ENCODE data around the gene PCOLCE2. TPM values are rescaled to one million over a fixed set of nuclear protein-coding genes. Genes with fewer than 3 reads are reported as not detected.

PCOLCE2 gene
- total RNA-seq, 1 experiment from 2014 or later = 0.34 TPM

GRCh38 chr3:142934128-142934886, 45.4 kb upstream of the PCOLCE2 start:
- Mint-ChIP-seq H3K4me1 (ENCODE audit: low read depth, unreplicated experiment) (no peaks in the 10 kb centered on the region), H3K9me3 (ENCODE audit: unreplicated experiment) (no peaks in the 10 kb centered on the region), H3K27me3 (ENCODE audit: insufficient read depth, unreplicated experiment) (peaks cover 5% of the 10 kb centered on the region), H3K4me3 (ENCODE audit: unreplicated experiment) (no peak overlapping the region), H3K36me3 (ENCODE audit: insufficient read depth, unreplicated experiment) (no peaks in the 10 kb centered on the region), H3K27ac (ENCODE audit: unreplicated experiment) (no peak overlapping the region)
- DNase-seq = no peak
- CTCF ChIA-PET = no interaction called here
- no peak for TF ChIP-seq CTCF (IDR thresholded peaks at IDR 0.05; ENCODE audit: insufficient read depth in 1 of 2, low read depth in 1 of 2, low read length in 1 of 2, severe bottlenecking in 1 of 2, unreplicated experiment in 1 of 2)
- H3K27me3 ChIP-seq (replicated peaks; ENCODE audit: control insufficient read depth, insufficient read depth, low read length) = no peaks in the 10 kb centered on the region; the same call in 1 of the 2 replicates
- no peaks in the 10 kb centered on the region for H3K4me1 ChIP-seq
- no peak overlapping the region for H3K4me3 ChIP-seq (ENCODE audit: low read depth, low read length)
- no peaks in the 10 kb centered on the region for H3K36me3 ChIP-seq (ENCODE audit: control insufficient read depth, insufficient read depth, low read length)
- intact Hi-C loops (cut with micrococcal nuclease; ENCODE audit: unreplicated experiment) = no loop called here
- POLR2A ChIA-PET = no interaction called here
- no peaks in the 10 kb centered on the region for H3K9me3 ChIP-seq
- BruUV-seq (replicated peaks) = no TSS peak

- POLR2A ChIA-PET = no interaction called here
- H3K4me1 ChIP-seq = no peaks in the 10 kb centered on the region
- no peaks in the 10 kb centered on the region; the same call in none of the 2 replicates for H3K27me3 ChIP-seq (replicated peaks; ENCODE audit: control insufficient read depth, insufficient read depth, low read length)
- no peak overlapping the region for H3K4me3 ChIP-seq (ENCODE audit: low read depth, low read length)
- no peak for DNase-seq
- Mint-ChIP-seq H3K36me3 (ENCODE audit: insufficient read depth, unreplicated experiment) (no peaks in the 10 kb centered on the region), H3K4me1 (ENCODE audit: low read depth, unreplicated experiment) (no peaks in the 10 kb centered on the region), H3K27me3 (ENCODE audit: insufficient read depth, unreplicated experiment) (peaks cover 2% of the 10 kb centered on the region), H3K27ac (ENCODE audit: unreplicated experiment) (no peak overlapping the region), H3K9me3 (ENCODE audit: unreplicated experiment) (no peaks in the 10 kb centered on the region), H3K4me3 (ENCODE audit: unreplicated experiment) (no peak overlapping the region)
- CTCF ChIA-PET = interaction anchor here (1.2 kb wide), 1 partner anchor 103 kb away, joined by 4 read pairs; no protein-coding TSS in a partner anchor
- TF ChIP-seq CTCF (IDR thresholded peaks at IDR 0.05; ENCODE audit: insufficient read depth in 1 of 2, low read depth in 1 of 2, low read length in 1 of 2, severe bottlenecking in 1 of 2, unreplicated experiment in 1 of 2) = no peak
- no peaks in the 10 kb centered on the region for H3K9me3 ChIP-seq
- no TSS peak for BruUV-seq (replicated peaks)
- no peaks in the 10 kb centered on the region for H3K36me3 ChIP-seq (ENCODE audit: control insufficient read depth, insufficient read depth, low read length)
- intact Hi-C loops (cut with micrococcal nuclease; ENCODE audit: unreplicated experiment) = no loop called here
Observed at GRCh38 chr3:142931222-142931621, 42.3 kb upstream of the PCOLCE2 start.

- Histone ChIP-seq H3K36me3 (ENCODE audit: control insufficient read depth, insufficient read depth, low read length) (no peaks in the 10 kb centered on the region), H3K4me3 (ENCODE audit: low read depth, low read length) (no peak overlapping the region), H3K9me3 (no peaks in the 10 kb centered on the region), H3K4me1 (no peaks in the 10 kb centered on the region), H3K27me3 (replicated peaks; ENCODE audit: control insufficient read depth, insufficient read depth, low read length) (no peaks in the 10 kb centered on the region; the same call in none of the 2 replicates)
- peak in 1 of 2 experiments; percentile 5 for TF ChIP-seq CTCF (IDR thresholded peaks at IDR 0.05; ENCODE audit: insufficient read depth in 1 of 2, low read depth in 1 of 2, low read length in 1 of 2, severe bottlenecking in 1 of 2, unreplicated experiment in 1 of 2)
- Mint-ChIP-seq H3K27ac (ENCODE audit: unreplicated experiment) (no peak overlapping the region), H3K4me3 (ENCODE audit: unreplicated experiment) (no peak overlapping the region), H3K9me3 (ENCODE audit: unreplicated experiment) (no peaks in the 10 kb centered on the region), H3K4me1 (ENCODE audit: low read depth, unreplicated experiment) (no peaks in the 10 kb centered on the region), H3K36me3 (ENCODE audit: insufficient read depth, unreplicated experiment) (no peaks in the 10 kb centered on the region), H3K27me3 (ENCODE audit: insufficient read depth, unreplicated experiment) (peaks cover 2% of the 10 kb centered on the region)
- no TSS peak for BruUV-seq (replicated peaks)
- ChIA-PET CTCF (interaction anchor here (0.6 to 1.2 kb wide), 2 partner anchors 102 to 206 kb away, joined by 4 read pairs; no protein-coding TSS in a partner anchor), POLR2A (no interaction called here)
- intact Hi-C loops (cut with micrococcal nuclease; ENCODE audit: unreplicated experiment) = no loop called here
- DNase-seq = no peak
Observed at GRCh38 chr3:142930463-142930862, 41.6 kb upstream of the PCOLCE2 start.

Data from Caco-2 (cell line).